KG1 (cell line): ENCODE results near the gene SLPI.

Experiments
- DNase-seq: peaks from one replicate; lab custom pipeline; 2025; lab: John Stamatoyannopoulos, UW

Gene SLPI

GRCh38 chr20:45254383-45255262 is at the start of gene SLPI:
SLPI (minus strand) TSS chr20:45254564; CDS start chr20:45254543, 21 bp downstream.
- no peak for DNase-seq

GRCh38 chr20:45303586-45304463 is 49.5 kb upstream of the SLPI start:
- DNase-seq: no peak

GRCh38 chr20:45301824-45302271 is 47.5 kb upstream of the SLPI start:
- no peak for DNase-seq

GRCh38 chr20:45300961-45301360 is 46.6 kb upstream of the SLPI start:
- DNase-seq: no peak

- no peak for DNase-seq
Observed at GRCh38 chr20:45299786-45300185, 45.4 kb upstream of the SLPI start.

- no peak for DNase-seq
Observed at GRCh38 chr20:45297786-45298497, 43.6 kb upstream of the SLPI start.

GRCh38 chr20:45294659-45295058 is 40.3 kb upstream of the SLPI start:
- DNase-seq: no peak

GRCh38 chr20:45294003-45294368 is 39.6 kb upstream of the SLPI start:
- DNase-seq: no peak

GRCh38 chr20:45293041-45294002 is 39.0 kb upstream of the SLPI start:
- DNase-seq: peak; percentile 67

- DNase-seq: no peak
Observed at GRCh38 chr20:45292343-45292742, 38.0 kb upstream of the SLPI start.

- no peak for DNase-seq
Observed at GRCh38 chr20:45291526-45291925, 37.2 kb upstream of the SLPI start.

- DNase-seq: peak; percentile 67
Observed at GRCh38 chr20:45290677-45291355, 36.5 kb upstream of the SLPI start.

GRCh38 chr20:45289942-45290676 is 35.7 kb upstream of the SLPI start:
- DNase-seq: no peak

GRCh38 chr20:45288860-45289259 is 34.5 kb upstream of the SLPI start:
- DNase-seq: no peak

GRCh38 chr20:45288376-45288775 is 34.0 kb upstream of the SLPI start:
- DNase-seq: no peak

- no peak for DNase-seq
Observed at GRCh38 chr20:45283551-45284057, 29.2 kb upstream of the SLPI start.

- no peak for DNase-seq
Observed at GRCh38 chr20:45282700-45283550, 28.6 kb upstream of the SLPI start.

GRCh38 chr20:45279992-45280391 is 25.6 kb upstream of the SLPI start:
- DNase-seq: no peak

- DNase-seq: no peak
Observed at GRCh38 chr20:45275338-45275737, 21.0 kb upstream of the SLPI start.
